Neuronal stem cell (in vitro differentiated cells): ENCODE measurements around the gene ALKBH8.

Experiments used
- DNase-seq: peaks from one replicate; pipeline ENCODE4 v3.0.0-alpha.2; 2013; ENCODE audit warnings: low spot score
- H2AFZ ChIP-seq: one replicate; pipeline ENCODE4 v1.6.1; 2013; ENCODE audit warnings: mild to moderate bottlenecking, low read length, inconsistent platforms
- H2AK5ac ChIP-seq: 2 replicates; pipeline ENCODE4 v1.6.1; 2013; ENCODE audit warnings: low read depth, mild to moderate bottlenecking, inconsistent platforms, low read length, moderate library complexity, mixed read lengths
- H2BK120ac ChIP-seq: 2 replicates; pipeline ENCODE4 v1.6.1; 2013; ENCODE audit warnings: low read depth, mild to moderate bottlenecking, inconsistent platforms, low read length, moderate library complexity, mixed read lengths
- H2BK12ac ChIP-seq: one replicate; pipeline ENCODE4 v1.6.1; 2013; ENCODE audit warnings: low read length, inconsistent platforms
- H2BK15ac ChIP-seq: 2 replicates; pipeline ENCODE4 v1.6.1; 2013; ENCODE audit warnings: mild to moderate bottlenecking, low read length, inconsistent platforms, mixed read lengths
- H2BK5ac ChIP-seq: one replicate; pipeline ENCODE4 v1.6.1; 2013; ENCODE audit warnings: inconsistent platforms, mild to moderate bottlenecking, low read length, moderate library complexity
- H3K14ac ChIP-seq: one replicate; pipeline ENCODE4 v1.6.1; 2013; ENCODE audit warnings: low read length, inconsistent platforms
- H3K18ac ChIP-seq: 2 replicates; pipeline ENCODE4 v1.6.1; 2013; ENCODE audit warnings: low read length, inconsistent platforms
- H3K23ac ChIP-seq: 2 replicates; pipeline ENCODE4 v1.6.1; 2013; ENCODE audit warnings: low read depth, mild to moderate bottlenecking, mixed read lengths, low read length, inconsistent platforms; ENCODE audit not compliant: poor library complexity
- H3K27ac ChIP-seq: replicated peaks from 3 replicates; pipeline ENCODE4 v1.5.1; 2013; ENCODE audit warnings: low read length, inconsistent platforms
- H3K27me3 ChIP-seq, 3 experiments: 2 replicates each; pipeline ENCODE4 v1.6.1; 2013; ENCODE audit warnings: low read length in 3 of 3, mild to moderate bottlenecking in 2 of 3, inconsistent platforms in 1 of 3, low read depth in 1 of 3, mixed read lengths in 1 of 3, moderate library complexity in 1 of 3; ENCODE audit not compliant: control insufficient read depth in 3 of 3, insufficient read depth in 3 of 3
- H3K36me3 ChIP-seq, 2 donors: replicated peaks in 1 of 2; 2 replicates each; pipeline ENCODE4 v1.6.1; 2013; ENCODE audit warnings: low read length in 2 of 2; ENCODE audit not compliant: control insufficient read depth in 2 of 2, insufficient read depth in 2 of 2
- H3K4ac ChIP-seq: 2 replicates; pipeline ENCODE4 v1.6.1; 2013; ENCODE audit warnings: inconsistent platforms, mild to moderate bottlenecking, low read length, moderate library complexity
- H3K4me1 ChIP-seq, 2 donors: 1 replicate in 1 of 2; 2 replicates in 1 of 2; pipeline ENCODE4 v1.6.1; 2013; ENCODE audit warnings: low read length in 2 of 2, low read depth in 1 of 2; ENCODE audit not compliant: control insufficient read depth in 2 of 2, insufficient read depth in 1 of 2
- H3K4me2 ChIP-seq: one replicate; pipeline ENCODE4 v1.6.1; 2013; ENCODE audit warnings: mild to moderate bottlenecking, low read length, inconsistent platforms; ENCODE audit not compliant: insufficient read depth, poor library complexity, severe bottlenecking
- H3K4me3 ChIP-seq, 2 donors: 2 replicates each; pipeline ENCODE4 v1.5.1; 2013; ENCODE audit warnings: low read length in 2 of 2, mild to moderate bottlenecking in 2 of 2, inconsistent platforms in 1 of 2, moderate library complexity in 1 of 2
- H3K79me1 ChIP-seq: one replicate; pipeline ENCODE4 v1.6.1; 2013; ENCODE audit warnings: low read depth, mild to moderate bottlenecking, inconsistent platforms, low read length, moderate library complexity
- H3K9ac ChIP-seq: one replicate; pipeline ENCODE4 v1.6.1; 2013; ENCODE audit warnings: mild to moderate bottlenecking, low read depth, low read length, inconsistent platforms; ENCODE audit not compliant: poor library complexity
- H3K9me3 ChIP-seq, 2 donors: replicated peaks in 1 of 2; 2 replicates each; pipeline versions ENCODE3 to v1.6.1; 2013; ENCODE audit warnings: low read length in 2 of 2, mild to moderate bottlenecking in 2 of 2, inconsistent platforms in 1 of 2, low read depth in 1 of 2, mixed read lengths in 1 of 2, moderate library complexity in 1 of 2; ENCODE audit not compliant: control insufficient read depth in 2 of 2, insufficient read depth in 1 of 2
- H4K8ac ChIP-seq: one replicate; pipeline ENCODE4 v1.6.1; 2013; ENCODE audit warnings: low read depth, mild to moderate bottlenecking, inconsistent platforms, low read length, moderate library complexity
- H4K91ac ChIP-seq: one replicate; pipeline ENCODE4 v1.6.1; 2013; ENCODE audit warnings: low read length, low read depth, mild to moderate bottlenecking, inconsistent platforms; ENCODE audit not compliant: poor library complexity
- WGBS, 2 donors: extraction: QIAGEN DNeasy Blood & Tissue Kit; methylation state at CpG; one replicate each; pipeline ENCODE4 v1.1.7; 2013; ENCODE audit warnings: missing lambda C conversion rate in 2 of 2, mixed read lengths in 1 of 2; ENCODE audit not compliant: insufficient read length in 2 of 2, insufficient replicate concordance in 1 of 2; ENCODE audit errors: extremely low coverage in 2 of 2; 5-methylcytosine and 5-hydroxymethylcytosine counted together

ALKBH8 gene

GRCh38 chr11:107591378-107592230, 26.1 kb upstream of the ALKBH8 start:
- Histone ChIP-seq H2BK5ac (no peak overlapping the region), H3K18ac (no peak overlapping the region), H3K9ac (peak overlapping the region; percentile 46), H2BK120ac (no peak overlapping the region), H3K27ac (no peak overlapping the region), H4K91ac (no peak overlapping the region), H3K4me1 (peaks cover 8 to 17% of the 10 kb centered on the region in 2 donors), H3K9me3 (peaks cover 2 to 7% of the 10 kb centered on the region in 2 donors), H2BK12ac (no peak overlapping the region), H3K23ac (peak overlapping the region; percentile 67), H3K4me3 (peak overlapping the region; percentile 87 to 89), H2BK15ac (no peak overlapping the region), H3K4ac (no peak overlapping the region), H3K27me3 (peaks cover 14 to 63% (median 47%) of the 10 kb centered on the region in 3 experiments), H2AK5ac (no peak overlapping the region), H2AFZ (peak overlapping the region; percentile 96), H3K36me3 (no peaks in the 10 kb centered on the region), H3K14ac (peak overlapping the region; percentile 64), H3K4me2 (peak overlapping the region; percentile 91), H3K79me1 (no peaks in the 10 kb centered on the region), H4K8ac (no peak overlapping the region)
- WGBS, 2 donors, result no CpG with 5 or more reads among the region's 49 CpGs
- DNase-seq, result peak; percentile 29

DNA sequence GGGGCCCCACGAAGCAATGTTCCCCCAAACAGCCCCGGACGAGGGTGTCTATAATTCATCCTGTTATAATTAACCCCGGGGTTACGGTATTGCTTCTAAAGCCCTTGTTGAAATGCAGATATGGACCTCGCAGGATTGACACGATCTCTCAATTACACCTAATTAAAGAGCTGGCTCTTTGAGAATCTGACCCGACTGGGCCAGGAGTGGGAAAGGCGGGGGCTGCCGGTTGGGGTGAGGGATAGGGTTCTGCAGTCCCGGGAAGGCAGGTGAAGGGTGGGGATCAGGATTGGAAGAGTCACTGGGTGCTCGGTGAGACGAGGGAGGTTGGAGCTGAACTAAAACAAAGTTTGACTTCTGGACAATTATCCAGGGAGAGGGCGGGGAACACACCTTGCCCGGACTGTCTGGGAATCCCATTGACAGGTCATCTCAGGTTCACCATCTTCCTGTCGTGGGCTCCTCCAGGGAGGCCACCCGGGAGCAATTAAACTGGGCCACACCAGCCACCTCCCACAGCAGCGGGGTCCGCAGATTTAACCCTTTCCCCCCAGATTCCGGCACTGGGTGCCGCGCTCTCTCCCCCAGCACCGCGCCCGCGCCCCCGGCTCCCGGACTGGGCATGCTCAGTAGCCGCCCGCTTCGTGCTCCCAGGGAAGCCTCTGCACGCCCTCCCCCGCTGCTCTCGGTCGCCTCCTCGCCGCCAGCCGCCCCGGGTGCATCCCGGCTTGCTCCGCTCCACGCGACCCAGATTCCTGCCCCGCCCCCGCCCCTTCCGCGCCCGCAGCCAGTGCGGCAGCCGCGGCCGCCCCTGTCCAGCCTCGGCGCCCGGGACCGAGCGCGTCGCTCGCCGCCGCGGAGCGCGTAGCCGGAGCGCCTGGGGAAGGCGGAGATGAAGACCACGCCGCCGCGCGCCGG, 25.2 kb upstream of the ALKBH8 start, which contains the start of gene ELMOD1:
Gene ELMOD1, plus strand, starts transcription at position 688 of the 918 bp plus-strand sequence. CDS start 27,043 bp downstream, outside the sequence.
- H3K9ac ChIP-seq, result peak within 1 kb of the TSS; percentile 46
- no peak within 1 kb of the TSS for H2AK5ac ChIP-seq
- peak within 1 kb of the TSS; percentile 87 to 89 for H3K4me3 ChIP-seq
- H4K91ac ChIP-seq, result no peak within 1 kb of the TSS
- H2AFZ ChIP-seq, result peak within 1 kb of the TSS; percentile 96
- peak within 1 kb of the TSS; percentile 64 for H3K14ac ChIP-seq
- H2BK12ac ChIP-seq, result no peak within 1 kb of the TSS
- H3K4ac ChIP-seq, result no peak within 1 kb of the TSS
- no peak within 1 kb of the TSS for H2BK120ac ChIP-seq
- peaks cover 14 to 71% (median 47%) of the 10 kb centered on the region in 3 experiments for H3K27me3 ChIP-seq
- no peak within 1 kb of the TSS for H2BK5ac ChIP-seq
- no peaks in the 10 kb centered on the region for H3K36me3 ChIP-seq
- no CpG with 5 or more reads among the region's 74 CpGs for WGBS, 2 donors
- peak within 1 kb of the TSS; percentile 91 for H3K4me2 ChIP-seq
- H3K4me1 ChIP-seq, result peaks cover 8 to 17% of the 10 kb centered on the region in 2 donors
- H3K79me1 ChIP-seq, result no peaks in the 10 kb centered on the region
- H3K9me3 ChIP-seq, result peaks cover 2 to 7% of the 10 kb centered on the region in 2 donors
- peak; percentile 61 for DNase-seq
- H3K23ac ChIP-seq, result peak within 1 kb of the TSS; percentile 67
- H3K18ac ChIP-seq, result no peak within 1 kb of the TSS
- H2BK15ac ChIP-seq, result no peak within 1 kb of the TSS
- no peak within 1 kb of the TSS for H3K27ac ChIP-seq
- no peak within 1 kb of the TSS for H4K8ac ChIP-seq

DNA sequence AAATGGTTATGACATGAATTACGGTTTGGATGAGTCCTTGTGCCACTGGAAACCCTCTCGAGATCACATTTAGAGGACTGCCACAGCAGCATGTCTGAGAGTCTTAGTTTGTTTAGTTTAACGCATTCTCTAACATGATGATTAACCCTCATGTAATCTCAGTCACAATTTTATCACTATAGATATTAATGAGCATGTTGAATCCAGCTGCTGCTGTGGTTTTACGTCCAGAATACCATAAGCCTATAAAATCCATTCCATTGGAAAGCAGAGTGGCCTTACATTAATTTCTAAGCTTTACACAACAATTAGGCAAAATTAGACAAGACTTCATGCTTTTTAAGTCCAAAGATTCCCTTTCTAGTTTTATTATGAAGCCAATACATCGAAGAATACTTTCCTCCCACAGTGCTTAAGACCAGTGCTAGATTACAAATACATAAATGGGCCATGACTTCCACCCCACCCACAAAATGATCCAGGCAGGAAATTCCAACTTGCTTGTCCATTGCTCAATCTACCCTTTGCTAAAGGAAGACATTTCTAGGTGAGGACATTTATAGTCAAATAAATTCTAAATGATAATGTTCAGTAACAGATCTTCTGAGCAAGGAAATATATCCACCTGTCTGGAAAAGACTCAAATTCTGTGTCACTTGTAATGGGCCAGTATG, 21.9 kb upstream of the ALKBH8 start:
- no CpG with 5 or more reads among the region's 5 CpGs for WGBS, 2 donors

More for the DNA sequence above, 21.9 kb upstream of the ALKBH8 start:
- Histone ChIP-seq H3K18ac (no peak overlapping the region), H3K4me2 (no peak overlapping the region), H2BK120ac (no peak overlapping the region), H3K9me3 (peaks cover 2 to 7% of the 10 kb centered on the region in 2 donors), H3K4me3 (no peak overlapping the region), H4K91ac (no peak overlapping the region), H3K14ac (no peak overlapping the region), H3K9ac (no peak overlapping the region), H2AFZ (no peak overlapping the region), H2BK12ac (no peak overlapping the region), H3K79me1 (no peaks in the 10 kb centered on the region), H2BK15ac (no peak overlapping the region), H4K8ac (no peak overlapping the region), H3K4ac (no peak overlapping the region), H3K27me3 (peaks cover 9 to 81% (median 29%) of the 10 kb centered on the region in 3 experiments), H2BK5ac (no peak overlapping the region), H3K4me1 (peaks cover 6 to 12% of the 10 kb centered on the region in 2 donors), H2AK5ac (no peak overlapping the region), H3K36me3 (no peaks in the 10 kb centered on the region), H3K27ac (no peak overlapping the region), H3K23ac (no peak overlapping the region)
- DNase-seq, result no peak
